HG03342 (cell line): ENCODE data around the gene PHACTR1.

Experiments used
- ATAC-seq: cut with Tn5 transposase; IDR thresholded peaks from one replicate; pipeline ENCODE4 v1.9.1; 2021; ENCODE audit warnings: mild to moderate bottlenecking, moderate library complexity; ENCODE audit not compliant: unreplicated experiment

Gene PHACTR1

GRCh38 chr6:13175759-13176158, 459.2 kb downstream of the PHACTR1 start:
- no peak for ATAC-seq

GRCh38 chr6:13177664-13178063, 461.1 kb downstream of the PHACTR1 start:
- ATAC-seq: no peak

- ATAC-seq: no peak
Measured at GRCh38 chr6:13178107-13178506, 461.5 kb downstream of the PHACTR1 start.

DNA sequence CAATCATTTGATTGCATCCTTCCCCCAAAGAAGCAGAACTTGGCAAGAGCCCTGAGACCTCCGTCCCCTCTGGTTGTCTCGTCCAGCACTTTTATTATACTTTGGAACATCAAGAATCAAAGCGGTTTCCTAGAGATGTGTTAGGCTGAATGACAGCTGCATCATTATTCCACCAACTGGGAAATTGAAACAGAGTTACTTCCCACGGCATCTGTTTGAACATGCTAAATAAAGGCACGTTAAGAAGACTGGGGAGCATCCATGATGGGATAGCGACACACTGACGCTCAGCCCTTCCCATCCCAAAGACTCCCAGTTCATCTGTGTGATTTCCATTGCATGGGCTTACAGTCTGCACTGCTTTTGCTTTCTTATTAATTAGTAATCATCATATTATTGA, 464.0 kb downstream of the PHACTR1 start:
- no peak for ATAC-seq

- no peak for ATAC-seq
Measured at GRCh38 chr6:13181393-13181792, 464.8 kb downstream of the PHACTR1 start.

DNA sequence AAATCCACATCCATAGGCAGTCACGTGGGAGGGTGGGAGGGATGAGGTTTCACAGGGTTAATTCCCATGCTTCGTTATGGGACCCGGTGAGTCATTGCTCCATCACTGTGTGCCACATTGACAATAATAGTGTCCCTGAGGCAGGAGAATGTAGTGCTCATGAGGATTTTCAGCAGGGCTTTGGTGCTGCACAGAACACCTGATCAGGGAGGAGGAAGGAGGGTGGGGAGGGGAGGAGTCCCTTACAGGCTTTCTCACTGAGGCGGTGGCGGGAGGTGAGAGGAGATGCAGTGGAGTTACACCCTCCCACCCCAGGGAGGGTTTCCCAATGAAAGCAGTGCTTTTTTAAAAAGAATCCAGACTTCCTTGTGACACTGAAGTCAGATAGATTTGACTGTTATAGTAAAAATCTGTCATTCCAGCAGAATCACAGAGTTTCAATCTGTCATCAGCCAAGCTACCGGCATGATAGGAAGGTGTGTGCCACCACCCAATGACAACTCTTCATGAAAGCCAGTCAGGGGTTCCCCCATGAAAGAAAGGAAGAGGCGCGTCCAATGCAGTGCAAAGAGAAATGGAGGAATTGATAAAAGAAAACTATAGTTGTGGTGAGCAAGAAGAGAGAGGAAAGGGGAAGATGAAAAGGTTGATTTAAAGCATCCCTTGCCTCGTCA, 467.0 kb downstream of the PHACTR1 start:
- no peak for ATAC-seq

DNA sequence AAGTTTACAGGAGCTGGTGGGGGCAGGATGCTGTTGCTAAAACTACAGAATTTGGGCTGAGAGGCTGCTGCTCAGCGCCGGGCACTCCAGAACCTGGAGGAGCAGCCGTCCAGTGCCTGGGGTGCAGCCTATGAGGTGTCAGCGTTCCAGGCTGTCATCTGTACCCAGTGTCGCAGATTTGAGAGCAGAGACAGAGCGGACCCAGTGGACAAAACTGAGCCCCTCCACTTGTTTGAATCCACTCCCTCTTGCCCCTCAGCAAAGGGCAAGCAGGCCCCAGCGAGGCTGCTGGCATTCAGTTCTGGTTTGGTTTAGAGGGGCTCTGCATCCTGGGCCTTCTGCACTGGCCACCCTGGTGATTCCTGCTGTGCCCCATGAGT, 467.5 kb downstream of the PHACTR1 start:
- ATAC-seq: no peak

DNA sequence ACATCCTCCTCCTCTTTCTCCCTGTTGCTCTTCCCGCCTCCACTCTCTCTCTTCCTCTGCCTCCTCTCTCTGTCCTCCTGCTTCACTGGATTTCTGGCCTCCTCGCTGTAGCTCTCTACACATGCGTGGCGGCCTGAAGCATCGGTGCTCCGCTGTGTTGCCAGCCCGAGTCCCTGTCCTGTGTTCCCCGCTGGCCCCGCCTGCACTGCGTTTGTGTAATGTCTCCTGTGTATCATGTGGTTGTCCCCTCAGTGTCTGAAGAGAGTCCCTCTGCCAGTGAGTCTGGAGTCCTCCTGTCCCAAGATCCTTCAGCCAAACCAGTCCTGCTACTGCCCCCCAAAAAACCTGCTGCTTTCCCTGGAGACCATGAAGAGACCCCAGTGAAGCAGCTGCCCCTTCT, 468.0 kb downstream of the PHACTR1 start:
- no peak for ATAC-seq

DNA sequence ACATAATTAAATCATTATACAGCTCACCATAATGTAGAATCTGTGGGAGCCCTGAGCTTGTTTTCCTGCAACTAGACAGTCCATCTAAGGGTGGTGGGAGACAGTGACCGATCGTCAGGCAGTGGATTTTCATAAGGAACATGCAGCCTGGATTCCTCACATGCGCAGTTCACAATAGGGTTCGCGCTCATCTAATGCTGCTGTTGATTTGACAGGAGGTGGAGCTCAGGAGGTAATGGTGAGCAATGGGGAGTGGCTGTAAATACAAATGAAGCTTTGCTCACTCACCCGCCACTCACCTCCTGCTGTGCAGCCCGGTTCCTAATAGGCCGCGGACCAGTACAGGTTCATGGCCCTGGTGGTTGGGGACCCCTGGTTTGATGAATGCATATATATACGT, 470.3 kb downstream of the PHACTR1 start:
- no peak for ATAC-seq

DNA sequence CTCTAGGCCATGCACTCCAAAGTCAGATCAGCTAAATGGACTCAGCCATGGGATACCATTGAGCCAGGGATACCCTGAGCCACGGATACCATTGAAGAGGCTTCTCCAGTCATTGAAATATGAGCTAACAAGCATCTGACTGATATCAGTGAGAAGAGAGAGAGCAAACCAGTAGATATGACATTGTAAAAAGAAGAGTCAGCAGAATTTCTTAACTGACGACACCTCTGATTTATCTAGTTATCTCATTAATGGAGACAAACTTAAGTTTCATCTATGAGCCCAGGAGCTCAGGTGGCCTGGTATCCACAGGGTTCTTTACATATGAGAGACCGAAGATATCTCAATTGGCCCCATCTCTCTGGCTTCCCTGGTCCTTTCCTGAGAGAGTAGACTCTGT, 471.1 kb downstream of the PHACTR1 start:
- no peak for ATAC-seq

DNA sequence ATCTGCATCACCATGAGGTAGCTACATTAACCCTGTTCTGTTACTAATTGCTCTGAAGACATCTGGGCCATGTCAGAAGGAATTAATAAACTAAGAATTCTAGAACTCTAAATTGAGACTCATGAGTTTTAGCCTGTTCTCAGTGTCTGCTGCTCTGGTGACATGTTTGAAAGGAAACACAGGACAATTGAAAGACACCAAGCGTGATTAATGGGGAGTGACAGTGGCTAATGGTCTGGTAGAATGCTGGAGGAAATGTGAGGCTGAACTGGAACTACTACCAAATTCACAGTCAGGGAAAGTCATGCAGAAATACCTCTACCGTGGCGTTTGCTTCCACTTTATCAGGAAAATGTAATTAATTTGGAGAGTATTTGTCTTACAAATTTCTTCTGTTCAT, 471.7 kb downstream of the PHACTR1 start:
- no peak for ATAC-seq

DNA sequence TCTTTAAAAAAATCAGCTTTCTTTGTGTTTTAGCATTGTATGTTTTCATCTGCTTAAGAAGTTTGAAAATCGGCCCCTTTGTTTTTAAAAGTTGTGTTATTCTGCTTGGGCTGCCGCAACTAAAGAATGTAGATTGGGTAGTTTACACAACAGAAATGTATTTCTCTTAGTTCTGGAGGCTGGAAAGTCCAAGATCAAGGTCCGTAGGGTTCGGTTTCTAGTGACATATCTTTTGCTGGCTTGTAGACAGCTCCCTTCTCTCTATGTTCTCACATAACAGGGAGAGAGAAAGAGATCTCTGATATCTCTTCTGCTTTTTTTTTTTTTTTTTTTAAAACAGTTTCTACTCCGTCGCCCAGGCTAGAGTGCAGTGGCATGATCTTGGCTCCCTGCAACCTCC, 473.1 kb downstream of the PHACTR1 start:
- ATAC-seq: no peak

- no peak for ATAC-seq
Measured at GRCh38 chr6:13190376-13190775, 473.8 kb downstream of the PHACTR1 start.

DNA sequence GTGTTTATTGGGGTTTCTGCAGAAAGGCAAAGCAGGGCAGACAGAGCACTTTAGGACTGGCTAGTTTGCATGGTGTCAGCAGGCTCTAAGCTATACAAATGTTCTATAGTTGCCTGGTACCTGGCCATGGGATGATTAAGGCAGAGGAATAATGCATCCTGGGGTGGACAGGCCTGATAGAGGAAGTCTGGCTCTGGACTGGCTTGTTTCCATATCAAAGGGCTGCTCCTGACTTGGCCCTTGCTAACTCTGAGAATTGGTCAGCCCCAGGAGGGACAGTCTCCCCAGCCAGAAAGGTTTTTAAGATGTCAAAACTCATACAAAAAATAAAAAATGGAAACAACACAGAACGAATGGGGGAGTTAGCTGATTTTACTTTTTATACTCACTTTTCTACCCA, 474.9 kb downstream of the PHACTR1 start:
- ATAC-seq: no peak

DNA sequence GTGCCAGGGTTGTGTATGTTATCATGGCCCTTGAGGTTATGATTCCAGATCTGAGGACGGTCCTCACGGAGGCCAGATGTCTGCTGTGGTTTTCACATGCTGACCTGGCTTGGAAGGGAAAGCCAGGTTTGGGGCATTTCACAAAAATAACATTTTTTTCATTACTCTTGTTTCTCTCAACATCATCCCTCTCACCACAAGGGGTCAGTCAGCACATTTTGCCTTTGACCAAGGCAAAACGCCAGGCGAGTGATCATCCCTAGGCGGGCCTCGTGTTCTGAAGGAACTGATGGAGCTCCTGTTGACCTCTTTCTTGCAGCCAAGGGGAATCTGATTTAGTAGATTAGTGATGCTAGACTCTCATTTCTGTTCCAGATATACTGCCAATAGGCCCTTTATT, 478.3 kb downstream of the PHACTR1 start:
- ATAC-seq: peak; percentile 43

DNA sequence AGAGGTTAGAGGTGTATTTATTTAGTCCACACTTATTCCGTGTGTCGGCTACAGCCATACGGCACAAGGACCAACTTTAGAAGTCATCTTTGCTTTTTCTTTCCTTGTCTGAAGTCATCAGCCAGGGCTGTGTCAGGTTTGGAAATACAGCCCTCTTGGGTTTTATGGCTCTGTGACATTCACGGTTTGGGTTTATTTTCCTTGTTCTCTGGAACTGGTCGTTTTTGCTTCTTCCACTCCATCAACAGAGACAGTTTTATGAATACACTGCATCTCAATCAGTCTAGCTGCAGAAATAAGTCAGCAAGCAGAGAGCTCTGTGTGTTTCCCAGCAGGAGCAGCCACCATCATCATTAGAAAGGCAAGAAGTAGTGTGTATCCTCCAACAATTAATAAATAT, 479.2 kb downstream of the PHACTR1 start:
- no peak for ATAC-seq

GRCh38 chr6:13198168-13198567, 481.6 kb downstream of the PHACTR1 start:
- no peak for ATAC-seq

GRCh38 chr6:13201336-13201735, 484.8 kb downstream of the PHACTR1 start:
- no peak for ATAC-seq

DNA sequence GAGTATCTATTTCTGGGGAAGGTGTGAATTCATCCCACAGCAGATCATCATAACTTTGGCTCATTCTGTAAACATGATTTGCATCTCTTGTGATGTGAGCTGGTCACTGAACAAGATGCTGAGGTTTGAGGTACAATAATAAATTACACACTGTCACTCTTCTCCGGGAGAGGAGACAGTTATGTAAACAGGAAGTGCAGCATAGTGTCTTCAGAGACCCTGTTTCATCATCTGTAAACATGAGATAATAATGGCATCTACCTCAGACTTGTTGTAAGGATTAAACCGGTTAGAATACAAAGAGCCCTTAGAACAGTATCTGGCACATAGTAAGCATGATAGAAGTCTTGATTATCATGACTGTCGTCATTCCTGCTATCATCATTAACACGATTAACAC, 486.6 kb downstream of the PHACTR1 start:
- ATAC-seq: no peak

GRCh38 chr6:13205106-13205505, 488.5 kb downstream of the PHACTR1 start:
- ATAC-seq: no peak

- no peak for ATAC-seq
Measured at GRCh38 chr6:13212096-13212495, 495.5 kb downstream of the PHACTR1 start.

DNA sequence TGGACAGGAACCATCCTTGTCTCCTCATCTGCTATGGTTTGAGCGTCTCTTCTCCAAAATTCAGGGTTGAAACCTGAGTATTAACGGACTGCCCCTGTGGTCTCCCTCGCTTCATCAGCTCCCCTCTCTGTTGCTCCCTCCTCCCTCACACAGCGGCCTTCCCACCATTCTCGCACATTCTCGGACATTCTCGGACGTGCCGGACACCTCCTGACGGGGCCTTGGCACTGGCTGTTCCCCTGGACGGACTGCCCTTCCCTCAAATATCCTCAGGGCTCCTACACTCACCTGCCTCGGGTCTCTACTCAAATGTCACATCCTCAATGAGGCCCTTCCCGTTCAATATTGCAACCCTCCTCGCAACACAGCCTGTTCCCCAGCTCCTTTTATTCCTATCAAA, 496.0 kb downstream of the PHACTR1 start:
- ATAC-seq: no peak

DNA sequence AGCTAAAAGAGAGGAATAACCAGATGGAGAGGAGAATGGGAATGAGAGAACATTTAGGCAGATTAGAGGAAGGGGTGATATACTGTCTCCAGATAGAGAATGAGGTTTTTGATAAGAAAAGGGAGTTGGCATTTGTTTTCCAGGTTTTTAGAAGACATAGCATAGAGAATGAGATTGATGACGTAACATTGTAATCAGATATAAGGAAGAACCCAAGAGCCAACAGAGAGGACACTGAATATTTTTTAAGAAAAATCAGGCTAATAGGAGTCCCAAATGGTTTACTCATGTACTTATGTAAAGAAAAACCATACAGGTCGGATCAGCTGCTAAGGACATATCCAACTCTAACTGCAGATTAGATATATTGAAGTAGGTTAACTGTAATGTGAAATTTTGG, 498.8 kb downstream of the PHACTR1 start:
- ATAC-seq: no peak
